22Rv1 (cell line): Measurements from ENCODE around the gene CRYBB2.
"Not testable (repeated sequence)": the region's sequence is repeated elsewhere in the genome, so short reads cannot be mapped to it uniquely, and the experiment has no call there.

Experiments used
- H3K27ac ChIP-seq: fragments of 450-650 bp; 2 replicates; pipeline ENCODE4 v1.5.1; 2017
- ZFX ChIP-seq: fragments of 450-650 bp; IDR thresholded peaks from 2 replicates; pipeline ENCODE4 v1.6.1; 2017; ENCODE audit warnings: antibody characterized with exemption, borderline replicate concordance
- TF ChIP-seq, protein P1 (sequence below): fragments of 450-650 bp; IDR thresholded peaks from 2 replicates; pipeline ENCODE4 v1.5.1; 2017; ENCODE audit warnings: mild to moderate bottlenecking

CRYBB2 gene

DNA sequence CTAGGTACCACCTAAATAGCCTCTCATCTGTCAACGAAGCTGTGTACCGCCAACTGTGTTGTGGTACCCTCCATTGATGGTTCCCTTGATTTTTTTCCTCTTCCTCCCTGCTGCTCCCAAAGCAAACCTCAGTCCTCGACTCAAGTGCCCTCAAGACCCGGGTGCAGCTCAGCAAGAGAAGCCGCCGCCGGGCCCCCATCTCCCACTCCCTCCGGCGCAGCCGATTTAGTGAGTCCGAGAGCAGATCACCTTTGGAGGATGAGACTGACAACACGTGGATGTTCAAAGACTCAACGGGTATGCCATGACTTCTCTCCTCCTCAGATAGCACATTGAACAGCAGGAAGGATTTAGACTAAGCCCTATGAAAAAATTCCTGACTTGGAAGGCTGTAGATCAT lies 42.2 kb upstream of the CRYBB2 start:
- no peak overlapping the region for H3K27ac ChIP-seq
- TF ChIP-seq, protein P1, sequence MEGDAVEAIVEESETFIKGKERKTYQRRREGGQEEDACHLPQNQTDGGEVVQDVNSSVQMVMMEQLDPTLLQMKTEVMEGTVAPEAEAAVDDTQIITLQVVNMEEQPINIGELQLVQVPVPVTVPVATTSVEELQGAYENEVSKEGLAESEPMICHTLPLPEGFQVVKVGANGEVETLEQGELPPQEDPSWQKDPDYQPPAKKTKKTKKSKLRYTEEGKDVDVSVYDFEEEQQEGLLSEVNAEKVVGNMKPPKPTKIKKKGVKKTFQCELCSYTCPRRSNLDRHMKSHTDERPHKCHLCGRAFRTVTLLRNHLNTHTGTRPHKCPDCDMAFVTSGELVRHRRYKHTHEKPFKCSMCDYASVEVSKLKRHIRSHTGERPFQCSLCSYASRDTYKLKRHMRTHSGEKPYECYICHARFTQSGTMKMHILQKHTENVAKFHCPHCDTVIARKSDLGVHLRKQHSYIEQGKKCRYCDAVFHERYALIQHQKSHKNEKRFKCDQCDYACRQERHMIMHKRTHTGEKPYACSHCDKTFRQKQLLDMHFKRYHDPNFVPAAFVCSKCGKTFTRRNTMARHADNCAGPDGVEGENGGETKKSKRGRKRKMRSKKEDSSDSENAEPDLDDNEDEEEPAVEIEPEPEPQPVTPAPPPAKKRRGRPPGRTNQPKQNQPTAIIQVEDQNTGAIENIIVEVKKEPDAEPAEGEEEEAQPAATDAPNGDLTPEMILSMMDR, result no peak
- no peak for TF ChIP-seq ZFX

DNA sequence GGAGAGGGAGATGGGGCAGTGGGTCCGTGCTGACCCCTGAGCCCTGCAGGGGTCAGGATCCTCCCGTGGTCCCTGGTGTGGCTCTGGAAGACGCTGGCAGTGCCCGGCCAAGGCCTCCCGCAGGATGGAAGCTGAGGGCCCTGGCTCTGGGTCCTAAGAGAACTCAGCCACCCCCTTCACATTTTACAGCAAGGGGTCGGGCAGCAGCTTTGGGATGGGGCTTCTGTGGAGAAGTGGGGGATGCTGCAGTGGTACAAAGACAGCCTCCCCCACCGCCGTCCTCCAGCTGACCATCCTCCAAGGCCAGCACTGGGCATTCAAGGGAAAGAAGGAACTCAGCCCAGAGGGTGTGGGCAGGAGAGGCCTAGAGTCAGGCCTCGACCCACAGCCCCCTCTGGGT lies 41.5 kb upstream of the CRYBB2 start:
- H3K27ac ChIP-seq, result no peak overlapping the region
- no peak for TF ChIP-seq ZFX
- TF ChIP-seq, protein P1, result no peak

DNA sequence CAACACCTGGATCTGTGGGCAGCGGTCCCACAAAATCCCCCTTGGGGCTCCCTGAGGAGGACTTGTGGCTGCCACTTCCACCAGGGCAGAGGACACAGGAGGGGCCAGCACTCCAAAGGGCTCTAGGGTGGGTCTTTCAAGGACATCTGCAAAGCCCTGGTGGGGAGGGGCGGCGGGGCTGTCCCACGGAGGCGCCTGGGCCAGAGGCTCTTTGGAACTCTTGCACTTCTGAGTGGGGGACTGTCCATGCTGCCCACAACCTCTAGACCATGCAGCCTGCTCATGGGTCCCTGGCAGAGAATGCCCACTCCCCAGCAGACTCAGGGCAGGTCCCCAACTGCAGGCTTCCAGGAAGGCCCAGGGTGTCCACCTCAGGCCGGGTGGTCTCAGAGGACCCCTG lies 41.1 kb upstream of the CRYBB2 start:
- not testable (repeated sequence) for H3K27ac ChIP-seq

DNA sequence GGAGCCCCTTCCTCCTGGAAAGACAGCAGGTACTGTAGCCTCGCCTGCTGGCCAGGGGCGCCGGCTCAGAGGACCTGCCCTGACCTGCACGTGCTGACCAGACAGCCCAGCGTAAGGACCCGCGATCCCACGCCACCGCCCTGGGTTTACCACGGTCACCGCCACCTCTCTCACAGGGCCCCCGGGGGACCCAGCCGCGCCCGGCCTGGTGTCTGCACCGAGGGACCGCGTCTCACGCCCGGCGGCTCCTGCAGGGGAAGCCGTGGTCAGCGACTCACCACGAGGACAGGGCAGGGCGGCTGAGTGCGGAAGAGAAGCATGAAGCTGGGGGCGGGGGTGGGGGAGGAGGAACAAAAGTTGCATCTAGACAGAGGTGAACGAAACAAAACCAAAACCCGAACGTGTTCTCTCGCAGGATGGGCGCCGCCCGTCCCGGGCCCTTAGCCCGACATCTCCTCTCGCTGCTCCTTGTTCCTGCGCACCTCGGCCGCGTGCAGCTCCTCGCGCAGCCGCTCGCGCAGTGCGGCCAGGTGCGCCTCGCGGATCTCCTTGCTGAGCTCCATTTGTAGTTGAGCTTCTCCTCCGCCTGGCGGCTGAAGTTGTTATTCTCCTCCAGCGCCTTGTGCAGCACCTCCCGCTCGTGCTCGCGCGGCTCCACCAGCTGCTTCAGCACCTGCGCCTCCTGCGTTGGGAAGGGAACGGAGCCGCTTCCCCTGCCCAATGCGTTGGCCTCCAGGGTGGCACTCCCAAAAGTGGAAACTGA lies 40.4 kb upstream of the CRYBB2 start:
- not testable (repeated sequence) for H3K27ac ChIP-seq

DNA sequence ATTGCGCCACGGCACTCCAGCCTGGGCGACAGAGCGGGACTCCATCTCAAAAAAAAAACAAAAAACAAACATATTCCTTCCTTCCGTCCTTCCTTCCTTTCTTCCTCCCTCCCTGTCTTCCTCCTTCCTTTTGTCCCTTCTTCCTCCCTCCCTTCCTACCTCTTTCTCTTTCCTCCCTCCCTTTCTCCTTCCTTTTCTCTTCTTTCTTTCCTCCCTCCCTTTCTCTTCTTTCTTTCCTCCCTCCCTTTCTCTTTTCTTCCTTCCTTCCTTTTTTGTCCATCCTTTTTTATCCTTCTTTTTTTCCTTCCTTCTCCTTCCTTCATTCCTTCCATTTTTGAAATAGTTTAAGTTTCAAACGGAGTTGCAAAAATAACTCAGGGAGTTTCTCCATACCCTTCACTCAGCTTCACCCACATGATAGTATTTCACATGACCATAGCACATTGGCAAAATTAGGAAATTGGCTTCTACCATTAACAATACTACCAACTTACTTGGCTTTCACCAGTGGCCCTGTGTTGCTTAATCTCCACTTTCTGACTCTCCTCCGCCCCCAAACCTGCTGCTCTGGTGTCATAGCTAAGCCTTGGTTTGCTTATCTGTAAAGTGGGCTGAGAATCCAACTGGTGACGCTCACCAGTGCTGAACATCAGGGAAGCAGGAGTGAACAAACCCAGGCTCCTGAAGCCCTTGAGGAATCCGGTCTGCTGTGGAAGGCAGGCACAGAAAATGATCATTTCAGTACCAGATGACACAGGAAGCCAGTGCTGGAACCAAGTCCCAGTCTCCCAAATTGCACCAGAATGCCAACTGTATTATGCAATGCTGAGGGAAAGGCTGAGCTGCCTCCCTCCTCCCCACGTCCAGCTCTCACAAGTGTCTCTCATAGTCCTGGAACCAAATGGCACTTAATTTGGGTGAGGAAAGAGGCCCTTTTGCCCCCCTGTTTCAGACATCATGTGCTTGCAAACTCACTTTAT lies 37.0 kb upstream of the CRYBB2 start:
- TF ChIP-seq, protein P1, result no peak
- TF ChIP-seq ZFX, result no peak
- no peak overlapping the region for H3K27ac ChIP-seq

DNA sequence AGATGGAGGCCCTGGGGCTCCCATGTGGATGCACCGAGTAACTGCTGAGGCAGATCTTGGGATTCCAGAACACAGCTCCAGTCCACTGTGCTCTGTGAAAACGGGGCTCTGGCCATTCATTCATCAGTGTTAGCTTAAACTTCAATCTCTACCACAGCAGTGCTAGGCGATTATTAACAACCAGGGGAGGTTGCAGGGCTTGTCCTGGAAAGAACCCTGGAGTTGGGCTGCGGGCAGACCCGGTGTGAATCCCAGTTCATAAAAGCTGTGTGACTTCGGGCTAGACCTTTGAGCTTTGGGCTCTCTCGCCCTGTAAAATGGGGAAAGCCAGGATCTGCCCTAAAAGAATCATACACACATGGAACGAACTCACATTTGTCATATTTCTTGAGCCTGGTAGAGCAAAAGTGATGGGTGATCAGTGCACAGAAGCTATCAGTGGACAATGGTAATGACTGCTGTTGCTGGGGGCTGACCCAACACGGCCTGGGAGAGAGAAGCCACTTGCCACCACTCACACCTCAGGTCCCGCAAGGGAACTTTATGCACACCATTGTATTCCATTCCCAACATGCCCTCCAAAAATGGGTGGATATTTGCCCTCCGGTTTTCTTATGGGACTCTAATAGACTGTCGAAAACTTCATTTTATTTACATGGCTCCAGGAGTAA lies 35.4 kb upstream of the CRYBB2 start:
- TF ChIP-seq, protein P1, result no peak
- TF ChIP-seq ZFX, result no peak
- no peak overlapping the region for H3K27ac ChIP-seq

DNA sequence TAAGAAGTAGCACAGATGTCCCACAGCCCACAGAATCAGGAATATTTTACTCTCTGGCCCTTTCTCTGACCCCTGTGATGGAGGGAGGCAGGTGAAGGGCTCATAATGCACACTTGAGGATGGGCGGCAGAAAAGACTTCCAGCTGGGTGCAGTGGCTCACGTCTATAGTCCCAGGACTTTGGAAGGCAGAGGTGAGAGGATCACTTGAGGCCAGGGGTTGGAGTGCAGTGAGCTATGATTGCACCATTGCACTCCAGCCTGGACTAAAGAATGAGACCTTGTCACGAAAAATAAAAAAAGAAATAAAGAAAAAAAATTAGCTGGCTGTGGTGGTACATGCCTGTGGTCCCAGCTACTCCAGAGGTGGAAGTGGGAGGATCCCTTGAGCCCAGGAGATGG lies 33.3 kb upstream of the CRYBB2 start:
- no peak for TF ChIP-seq ZFX
- TF ChIP-seq, protein P1, result no peak

DNA sequence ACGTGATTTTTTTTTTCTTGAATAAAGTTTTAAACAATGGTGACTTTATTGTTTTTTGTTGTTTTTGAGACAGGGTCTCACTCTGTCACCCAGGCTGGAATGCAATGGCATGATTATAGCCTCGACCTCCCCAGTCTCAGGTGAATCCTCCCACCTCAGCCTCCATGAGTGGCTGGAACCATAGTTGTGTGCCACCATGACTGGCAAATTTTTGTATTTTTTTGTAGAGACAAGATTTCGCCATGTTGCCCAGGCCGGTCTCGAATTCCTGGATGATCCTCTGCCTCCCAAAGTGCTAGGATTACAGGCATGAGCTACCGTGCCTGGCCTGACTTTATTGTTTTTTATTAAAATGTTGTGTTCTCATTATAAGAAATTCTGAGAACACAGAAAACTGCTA lies 32.0 kb upstream of the CRYBB2 start:
- H3K27ac ChIP-seq, result no peak overlapping the region
- no peak for TF ChIP-seq ZFX
- TF ChIP-seq, protein P1, result no peak

More for the DNA sequence above, 33.3 kb upstream of the CRYBB2 start:
- no peak overlapping the region for H3K27ac ChIP-seq
